SK-N-SH (cell line): ENCODE measurements around the gene PRKG1. TPM values are rescaled to one million over a fixed set of nuclear protein-coding genes. Genes with fewer than 3 reads are reported as not detected.

ENCODE experiments used
- CTCF ChIA-PET: fragments of 300-600, 350-600 bp; formaldehyde crosslinking; extraction: SDS; loops from one replicate; lab custom pipeline; 2021; lab: Yijun Ruan, JAX
- POLR2A ChIA-PET: fragments of 350-600 bp; sonication (Branson Sonifier 250); formaldehyde crosslinking; extraction: SDS; loops from one replicate; lab custom pipeline; 2020; ENCODE audit warnings: antibody characterized with exemption, inconsistent platforms; lab: Yijun Ruan, JAX
- DNase-seq: peaks from one replicate; pipeline ENCODE4 v3.0.0; 2012
- H2AFZ ChIP-seq: fragments of 200-600 bp; sonication (generic); 2 replicates; pipeline ENCODE4 v1.8.1; 2016; ENCODE audit warnings: antibody characterized with exemption, mild to moderate bottlenecking, low read depth
- H3F3A ChIP-seq: fragments of 200-600 bp; sonication (generic); replicated peaks from 2 replicates; pipeline ENCODE3; 2016; ENCODE audit warnings: antibody characterized with exemption, mild to moderate bottlenecking; ENCODE audit not compliant: insufficient read depth
- H3K27ac ChIP-seq, 2 experiments: fragments of 200-500 bp in 1 of 2; fragments of 200-600 bp in 1 of 2; sonication (Bioruptor generic) in 1 of 2; sonication (generic), shearing (Covaris generic) in 1 of 2; 2 replicates each; pipeline versions ENCODE4 v1.5.1 to v1.6.1; 2014 to 2016; ENCODE audit warnings: low read depth in 2 of 2, inconsistent platforms in 1 of 2, low read length in 1 of 2, mild to moderate bottlenecking in 1 of 2, mixed read lengths in 1 of 2
- H3K27me3 ChIP-seq: fragments of 200-600 bp; sonication (generic), shearing (Covaris generic); 2 replicates; pipeline ENCODE4 v1.6.1; 2016; ENCODE audit warnings: mixed run types; ENCODE audit not compliant: insufficient read depth
- H3K36me3 ChIP-seq, 2 experiments: fragments of 200-500 bp in 1 of 2; fragments of 200-600 bp in 1 of 2; sonication (Bioruptor generic) in 1 of 2; sonication (generic) in 1 of 2; replicated peaks in 1 of 2; 2 replicates each; pipeline versions ENCODE3 to v1.5.1; 2014 to 2016; ENCODE audit warnings: low read length in 1 of 2, mild to moderate bottlenecking in 1 of 2; ENCODE audit not compliant: insufficient read depth in 2 of 2, control insufficient read depth in 1 of 2
- H3K4me1 ChIP-seq, 2 experiments: fragments of 200-500 bp in 1 of 2; fragments of 200-600 bp in 1 of 2; sonication (Bioruptor generic) in 1 of 2; sonication (generic), shearing (Covaris generic) in 1 of 2; 2 replicates each; pipeline versions ENCODE4 v1.5.1 to v1.6.1; 2014 to 2016; ENCODE audit warnings: low read depth in 1 of 2, low read length in 1 of 2, mixed run types in 1 of 2; ENCODE audit not compliant: insufficient read depth in 2 of 2, control insufficient read depth in 1 of 2
- H3K4me2 ChIP-seq: fragments of 200-600 bp; sonication (generic), shearing (Covaris generic); 2 replicates; pipeline ENCODE4 v1.6.1; 2017; ENCODE audit warnings: mixed run types
- H3K4me3 ChIP-seq, 2 experiments: fragments of 200-500 bp in 1 of 2; fragments of 200-600 bp in 1 of 2; sonication (Bioruptor generic) in 1 of 2; sonication (generic), shearing (Covaris generic) in 1 of 2; 2 replicates each; pipeline versions ENCODE4 v1.5.1 to v1.8.1; 2014 to 2016; ENCODE audit warnings: low read depth in 2 of 2, inconsistent platforms in 1 of 2, low read length in 1 of 2, mild to moderate bottlenecking in 1 of 2, mixed read lengths in 1 of 2, moderate library complexity in 1 of 2
- H3K79me2 ChIP-seq: fragments of 200-600 bp; sonication (generic); 2 replicates; pipeline ENCODE4 v1.8.1; 2017; ENCODE audit warnings: mild to moderate bottlenecking; ENCODE audit not compliant: insufficient read depth
- H3K9ac ChIP-seq: fragments of 200-600 bp; sonication (generic); 2 replicates; pipeline ENCODE4 v1.6.1; 2017; ENCODE audit warnings: mixed run types
- H3K9me2 ChIP-seq: fragments of 200-600 bp; sonication (generic); 2 replicates; pipeline ENCODE4 v1.6.1; 2017; ENCODE audit warnings: mixed run types
- H3K9me3 ChIP-seq: fragments of 200-600 bp; sonication (generic); 2 replicates; pipeline ENCODE4 v1.6.1; 2017; ENCODE audit warnings: mixed run types, mild to moderate bottlenecking, moderate library complexity
- H4K20me1 ChIP-seq: fragments of 200-600 bp; sonication (generic); 2 replicates; pipeline ENCODE4 v1.6.1; 2017; ENCODE audit warnings: mild to moderate bottlenecking, mixed run types; ENCODE audit not compliant: insufficient read depth
- ELF1 ChIP-seq: IDR thresholded peaks from 2 replicates; pipeline ENCODE4 v1.4.0; 2012
- EP300 ChIP-seq, 2 experiments: IDR thresholded peaks; 2 replicates each; pipeline versions ENCODE4 v1.4.0 to v1.6.1; 2012; ENCODE audit warnings: borderline replicate concordance in 1 of 2, low read depth in 1 of 2, low read length in 1 of 2
- FOSL2 ChIP-seq: IDR thresholded peaks from 2 replicates; pipeline ENCODE4 v1.4.0; 2012; ENCODE audit warnings: low read depth, mild to moderate bottlenecking, moderate library complexity, borderline replicate concordance
- GABPA ChIP-seq: IDR thresholded peaks from 2 replicates; pipeline ENCODE4 v1.4.0; 2012; ENCODE audit warnings: low read depth, mild to moderate bottlenecking
- GATA2 ChIP-seq: sonication (generic); formaldehyde crosslinking; IDR thresholded peaks from 2 replicates; pipeline ENCODE4 v1.5.0; 2020; ENCODE audit warnings: mild to moderate bottlenecking, missing genetic modification reagents
- IRF3 ChIP-seq: fragments of 150-350 bp; IDR thresholded peaks from 2 replicates; pipeline ENCODE4 v1.6.1; 2016; ENCODE audit warnings: mild to moderate bottlenecking, low read depth, low read length
- MXI1 ChIP-seq: IDR thresholded peaks from 2 replicates; pipeline ENCODE4 v1.6.1; 2012; ENCODE audit warnings: mild to moderate bottlenecking, low read depth, low read length, improper control_type of control experiment
- NFIC ChIP-seq: IDR thresholded peaks from 2 replicates; pipeline ENCODE4 v1.4.0; 2012; ENCODE audit warnings: borderline replicate concordance
- PBX3 ChIP-seq: IDR thresholded peaks from 2 replicates; pipeline ENCODE4; 2012
- RAD21 ChIP-seq: IDR thresholded peaks from 2 replicates; pipeline ENCODE4 v1.6.1; 2012; ENCODE audit warnings: mild to moderate bottlenecking, low read length
- RCOR1 ChIP-seq: fragments of 150-350 bp; IDR thresholded peaks from 2 replicates; pipeline ENCODE4 v1.6.1; 2017; ENCODE audit warnings: antibody characterized with exemption, low read length
- RFX5 ChIP-seq: IDR thresholded peaks from 2 replicates; pipeline ENCODE4 v1.6.1; 2012; ENCODE audit warnings: mild to moderate bottlenecking, improper control_type of control experiment, low read length
- SMC3 ChIP-seq: IDR thresholded peaks from 2 replicates; pipeline ENCODE4 v1.6.1; 2012; ENCODE audit warnings: low read depth, low read length, improper control_type of control experiment
- USF1 ChIP-seq: IDR thresholded peaks from 2 replicates; pipeline ENCODE4 v1.4.0; 2012; ENCODE audit warnings: low read depth, borderline replicate concordance
- WGBS: methylation state at CpG from one replicate; pipeline ENCODE4 v1.1.6; 2017; ENCODE audit warnings: low lambda C conversion rate; 5-methylcytosine and 5-hydroxymethylcytosine counted together
- polyA plus RNA-seq, 3 experiments: library from polyadenylated mRNA; depleted of rRNA; stranded (reverse); fragments of >200 nt; gene quantifications; 2 replicates each; pipeline ENCODE4 v1.2.3, GENCODE V29; 2012
- TF ChIP-seq, protein P1 (sequence below): fragments of 150-350 bp; IDR thresholded peaks from 2 replicates; pipeline ENCODE4 v1.6.1; 2017; ENCODE audit warnings: antibody characterized with exemption, low read length, low read depth, borderline replicate concordance
- TF ChIP-seq, protein P2 (sequence below): IDR thresholded peaks from 2 replicates; pipeline ENCODE4 v1.4.0; 2012; ENCODE audit warnings: low read depth

The PRKG1 gene
- polyA plus RNA-seq, 1 of the 3 experiments (the other 2 are of a cell fraction) = 4.1 TPM

DNA sequence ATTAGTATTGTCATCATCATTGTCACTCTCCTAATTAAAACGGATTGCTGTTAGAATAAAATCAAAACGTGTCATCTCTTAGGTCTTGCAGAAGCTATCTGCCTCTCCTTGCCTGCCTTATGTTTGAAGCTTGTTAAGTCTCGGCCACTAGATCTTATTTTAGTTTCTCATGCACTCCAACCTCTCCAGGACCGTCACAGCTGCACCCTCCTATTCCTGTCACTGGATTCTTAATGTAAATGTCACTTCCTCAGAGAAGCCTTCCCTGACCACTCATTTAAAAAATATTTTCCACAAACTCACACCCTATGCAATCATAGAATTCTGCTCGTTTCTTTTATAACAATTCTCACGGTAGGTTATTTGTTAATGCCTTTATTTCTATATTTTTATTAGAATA is 1135.9 kb downstream of the PRKG1 start:
- ChIA-PET CTCF (interaction anchor here (1.5 kb wide), 1 partner anchor 8 kb away, joined by 5 read pairs; no protein-coding TSS in a partner anchor), POLR2A (no interaction called here)
- DNase-seq = no peak
- no peaks in the 10 kb centered on the region for H3K9me3 ChIP-seq
- TF ChIP-seq EP300 (IDR thresholded peaks at IDR 0.05; ENCODE audit: borderline replicate concordance in 1 of 2, low read depth in 1 of 2, low read length in 1 of 2) = no peak
- no peak for TF ChIP-seq RFX5
- no peak for TF ChIP-seq FOSL2
- H3K27me3 ChIP-seq = no peaks in the 10 kb centered on the region
- H3F3A ChIP-seq = no peaks in the 10 kb centered on the region
- H3K9me2 ChIP-seq = no peaks in the 10 kb centered on the region
- no peak overlapping the region for H3K27ac ChIP-seq
- H3K9ac ChIP-seq = no peak overlapping the region
- H4K20me1 ChIP-seq = no peaks in the 10 kb centered on the region
- no peaks in the 10 kb centered on the region for H3K4me1 ChIP-seq
- H3K4me2 ChIP-seq = no peak overlapping the region
- H3K79me2 ChIP-seq = no peaks in the 10 kb centered on the region
- 61% methylated on average over 6 of the region's 6 CpGs for WGBS
- H3K4me3 ChIP-seq = no peak overlapping the region
- H3K36me3 ChIP-seq = no peaks in the 10 kb centered on the region
- no peak overlapping the region for H2AFZ ChIP-seq

GRCh38 chr10:52212062-52212461 is 1137.8 kb downstream of the PRKG1 start:
- DNase-seq = no peak
- H3K9me2 ChIP-seq = no peaks in the 10 kb centered on the region
- no peak overlapping the region for H3K27ac ChIP-seq
- H2AFZ ChIP-seq = no peak overlapping the region
- no peaks in the 10 kb centered on the region for H3K27me3 ChIP-seq
- H3K36me3 ChIP-seq = no peaks in the 10 kb centered on the region
- no peaks in the 10 kb centered on the region for H3F3A ChIP-seq
- peaks cover 6 to 8% of the 10 kb centered on the region in 2 experiments for H3K4me1 ChIP-seq
- H3K79me2 ChIP-seq = no peaks in the 10 kb centered on the region
- H3K4me3 ChIP-seq = no peak overlapping the region
- POLR2A ChIA-PET = no interaction called here
- 92% methylated on average over 4 of the region's 4 CpGs for WGBS
- H4K20me1 ChIP-seq = no peaks in the 10 kb centered on the region
- CTCF ChIA-PET = interaction anchor here (1.4 to 2.1 kb wide), 3 partner anchors 252 to 823 kb away, joined by 3 to 7 read pairs (median 6); no protein-coding TSS in a partner anchor
- no peak for TF ChIP-seq GABPA
- TF ChIP-seq SMC3 = no peak
- TF ChIP-seq PBX3 = no peak
- TF ChIP-seq RCOR1 = no peak
- no peak for TF ChIP-seq IRF3
- no peak for TF ChIP-seq NFIC
- TF ChIP-seq ELF1 = no peak
- H3K9me3 ChIP-seq = no peaks in the 10 kb centered on the region
- no peak overlapping the region for H3K4me2 ChIP-seq
- no peak overlapping the region for H3K9ac ChIP-seq

DNA sequence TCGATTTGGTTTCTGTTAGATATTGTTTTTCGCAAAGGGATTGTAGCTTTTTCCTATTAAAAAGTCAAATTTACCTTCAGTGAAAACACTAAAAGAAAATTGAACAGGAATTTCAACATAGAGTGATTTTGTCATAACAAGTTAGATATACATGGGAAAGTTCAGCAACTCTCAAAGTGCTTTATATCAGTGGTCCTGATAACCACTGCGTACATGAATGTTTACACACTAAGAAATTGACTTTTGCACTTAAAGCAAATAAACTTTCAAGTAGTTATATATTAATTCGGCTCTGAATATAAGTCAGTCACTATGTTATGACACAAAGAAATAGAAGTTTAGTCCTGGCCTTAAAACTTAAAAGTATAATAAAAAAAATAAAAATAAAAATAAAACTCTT is 1138.5 kb downstream of the PRKG1 start:
- H3K9ac ChIP-seq = no peak overlapping the region
- H3K27ac ChIP-seq = no peak overlapping the region
- no peaks in the 10 kb centered on the region for H3K27me3 ChIP-seq
- H4K20me1 ChIP-seq = no peaks in the 10 kb centered on the region
- H3K79me2 ChIP-seq = no peaks in the 10 kb centered on the region
- 91% methylated on average over 4 of the region's 4 CpGs for WGBS
- no peaks in the 10 kb centered on the region for H3K9me2 ChIP-seq
- no peaks in the 10 kb centered on the region for H3K36me3 ChIP-seq
- H2AFZ ChIP-seq = no peak overlapping the region
- no peaks in the 10 kb centered on the region for H3F3A ChIP-seq
- H3K9me3 ChIP-seq = no peaks in the 10 kb centered on the region
- H3K4me1 ChIP-seq = peaks cover 6 to 8% of the 10 kb centered on the region in 2 experiments
- no peak overlapping the region for H3K4me2 ChIP-seq
- no peak overlapping the region for H3K4me3 ChIP-seq
- ChIA-PET CTCF (interaction anchor here (0.6 to 2.1 kb wide), 6 partner anchors 136 to 1150 kb away, joined by 3 to 7 read pairs (median 4); no protein-coding TSS in a partner anchor), POLR2A (no interaction called here)
- DNase-seq = no peak
- TF ChIP-seq, protein P1, sequence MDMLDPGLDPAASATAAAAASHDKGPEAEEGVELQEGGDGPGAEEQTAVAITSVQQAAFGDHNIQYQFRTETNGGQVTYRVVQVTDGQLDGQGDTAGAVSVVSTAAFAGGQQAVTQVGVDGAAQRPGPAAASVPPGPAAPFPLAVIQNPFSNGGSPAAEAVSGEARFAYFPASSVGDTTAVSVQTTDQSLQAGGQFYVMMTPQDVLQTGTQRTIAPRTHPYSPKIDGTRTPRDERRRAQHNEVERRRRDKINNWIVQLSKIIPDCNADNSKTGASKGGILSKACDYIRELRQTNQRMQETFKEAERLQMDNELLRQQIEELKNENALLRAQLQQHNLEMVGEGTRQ = no peak
- TF ChIP-seq GATA2 (no peak), MXI1 (no peak), USF1 (no peak), FOSL2 (no peak), RAD21 (no peak), PBX3 (no peak), RFX5 (no peak)
- TF ChIP-seq, protein P2, sequence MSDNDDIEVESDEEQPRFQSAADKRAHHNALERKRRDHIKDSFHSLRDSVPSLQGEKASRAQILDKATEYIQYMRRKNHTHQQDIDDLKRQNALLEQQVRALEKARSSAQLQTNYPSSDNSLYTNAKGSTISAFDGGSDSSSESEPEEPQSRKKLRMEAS = no peak
